CD4-positive, alpha-beta T cell treated with Interleukin-2 at 100 ng/mL for 4 hours (primary cell): Measurements from ENCODE around the gene PARD6A.

Source experiments
- DNase-seq: peaks from one replicate; pipeline ENCODE4 v3.0.0-alpha.2; 2020; ENCODE audit warnings: low spot score

The PARD6A gene

GRCh38 chr16:67660564-67661028, at the start of gene PARD6A:
TSS of gene PARD6A (plus strand) at chr16:67660960. CDS start at chr16:67661039, 79 bp downstream.
- peak; percentile 97 for DNase-seq

- DNase-seq, result no peak
Observed at GRCh38 chr16:67613808-67614207, 47.0 kb upstream of the PARD6A start.

- no peak for DNase-seq
Observed at GRCh38 chr16:67628216-67628615, 32.5 kb upstream of the PARD6A start.

GRCh38 chr16:67632415-67633172, 28.2 kb upstream of the PARD6A start:
- DNase-seq, result no peak

- DNase-seq, result no peak
Observed at GRCh38 chr16:67636713-67637112, 24.0 kb upstream of the PARD6A start.

GRCh38 chr16:67637625-67638024, 23.1 kb upstream of the PARD6A start:
- no peak for DNase-seq

GRCh38 chr16:67641779-67642708, 18.7 kb upstream of the PARD6A start:
- DNase-seq, result no peak

- no peak for DNase-seq
Observed at GRCh38 chr16:67644038-67644437, 16.7 kb upstream of the PARD6A start.

GRCh38 chr16:67645397-67646121, 15.2 kb upstream of the PARD6A start:
- DNase-seq, result peak; percentile 12

- DNase-seq, result no peak
Observed at GRCh38 chr16:67647111-67647651, 13.6 kb upstream of the PARD6A start.

- DNase-seq, result no peak
Observed at GRCh38 chr16:67647681-67648080, 13.1 kb upstream of the PARD6A start.

- no peak for DNase-seq
Observed at GRCh38 chr16:67648088-67648763, 12.5 kb upstream of the PARD6A start.

GRCh38 chr16:67648764-67649407, 11.9 kb upstream of the PARD6A start:
- no peak for DNase-seq

- DNase-seq, result no peak
Observed at GRCh38 chr16:67649494-67649931, 11.2 kb upstream of the PARD6A start.

GRCh38 chr16:67650023-67650422, 10.7 kb upstream of the PARD6A start:
- no peak for DNase-seq

GRCh38 chr16:67651039-67651438, 9.7 kb upstream of the PARD6A start:
- no peak for DNase-seq

- no peak for DNase-seq
Observed at GRCh38 chr16:67651847-67652246, 8.9 kb upstream of the PARD6A start.

- DNase-seq, result no peak
Observed at GRCh38 chr16:67652578-67653127, 8.1 kb upstream of the PARD6A start.

- no peak for DNase-seq
Observed at GRCh38 chr16:67653128-67653788, 7.5 kb upstream of the PARD6A start.
